Left colon (tissue), 2 donors: ENCODE measurements around the gene BRAF. TPM values are rescaled to one million over a fixed set of nuclear protein-coding genes. Genes with fewer than 3 reads are reported as not detected.
A peak's percentile ranks its signal among the peaks of the same experiment; 100 is the strongest.
"Not testable (repeated sequence)": the region's sequence is repeated elsewhere in the genome, so short reads cannot be mapped to it uniquely, and the experiment has no call there.

Experiments
- ATAC-seq: fragments of 200-7000 bp; cut with Tn5 transposase; one replicate; pipeline ENCODE4 v1.9.1; 2020; ENCODE audit warnings: mild to moderate bottlenecking, moderate library complexity
- DNase-seq, 2 donors: peaks; one replicate each; pipeline ENCODE4 v3.0.0-alpha.2; 2020
- intact Hi-C, 2 donors: fragments of 100-400 bp; cut with DNase I in 1 of 2; cut with micrococcal nuclease in 1 of 2; formaldehyde crosslinking; loops; one replicate each; pipeline versions ENCODE4 v1.11.2 to v1.14.0; 2022; cut with DNase I, micrococcal nuclease
- total RNA-seq, 2 donors: library from RNA; stranded (reverse); fragmentation: NEBNext Ultra II Directional; extraction: Animal tissue kit (Norgen Biotek cat#: 25700); gene quantifications; one replicate each; pipeline ENCODE4 v1.2.1, GENCODE V29; 2021
- donor health status: DM: no; HTN: no; CAD: no.
- donor health status: DM: yes; HTN: yes; CAD: no.

The BRAF gene
- total RNA-seq, 2 donors from 2014 or later = 26.5 to 26.7 TPM

GRCh38 chr7:140923358-140924006 is 1.2 kb downstream of the BRAF start:
- DNase-seq (no peak), ATAC-seq (peak; percentile 7)
- intact Hi-C loops = no loop called here

GRCh38 chr7:140922741-140923345 is 1.9 kb downstream of the BRAF start:
- ATAC-seq = no peak
- DNase-seq = no peak
- intact Hi-C loops = no loop called here

GRCh38 chr7:140920745-140921144 is 4.0 kb downstream of the BRAF start:
- intact Hi-C loops = no loop called here
- DNase-seq = no peak
- ATAC-seq = no peak

GRCh38 chr7:140918236-140918635 is 6.5 kb downstream of the BRAF start:
- no peak for DNase-seq
- intact Hi-C loops = no loop called here

GRCh38 chr7:140917258-140917657 is 7.5 kb downstream of the BRAF start:
- ATAC-seq (peak; percentile 59), DNase-seq (no peak)
- intact Hi-C loops = no loop called here

More at GRCh38 chr7:140918236-140918635, 6.5 kb downstream of the BRAF start:
- no peak for ATAC-seq

GRCh38 chr7:140915935-140916555 is 8.7 kb downstream of the BRAF start:
- DNase-seq (no peak), ATAC-seq (no peak)
- intact Hi-C loops = no loop called here

- ATAC-seq = no peak
- intact Hi-C loops = no loop called here
- no peak for DNase-seq
Measured at GRCh38 chr7:140914083-140914482, 10.6 kb downstream of the BRAF start.

GRCh38 chr7:140913596-140913928 is 11.2 kb downstream of the BRAF start:
- DNase-seq, ATAC-seq, intact Hi-C loops: not testable (repeated sequence)

- ATAC-seq = no peak
- no peak for DNase-seq
- intact Hi-C loops = no loop called here
Measured at GRCh38 chr7:140911746-140912145, 13.0 kb downstream of the BRAF start.

- DNase-seq (no peak), ATAC-seq (no peak)
- intact Hi-C loops = no loop called here
Measured at GRCh38 chr7:140909476-140910161, 15.1 kb downstream of the BRAF start.

- DNase-seq = no peak
- intact Hi-C loops = no loop called here
- ATAC-seq = no peak
Measured at GRCh38 chr7:140908361-140908760, 16.4 kb downstream of the BRAF start.

GRCh38 chr7:140903741-140904480 is 20.8 kb downstream of the BRAF start:
- ATAC-seq (no peak), DNase-seq (no peak)
- intact Hi-C loops = no loop called here

- intact Hi-C loops = no loop called here
- ATAC-seq (no peak), DNase-seq (no peak)
Measured at GRCh38 chr7:140902303-140902953, 22.3 kb downstream of the BRAF start.

- DNase-seq (no peak), ATAC-seq (no peak)
- intact Hi-C loops = no loop called here
Measured at GRCh38 chr7:140901941-140902302, 22.8 kb downstream of the BRAF start.

- ATAC-seq = no peak
- intact Hi-C loops = no loop called here
- no peak for DNase-seq
Measured at GRCh38 chr7:140899883-140900282, 24.8 kb downstream of the BRAF start.

GRCh38 chr7:140898786-140899536 is 25.8 kb downstream of the BRAF start:
- ATAC-seq (no peak), DNase-seq (no peak)
- intact Hi-C loops = no loop called here

GRCh38 chr7:140896996-140897395 is 27.7 kb downstream of the BRAF start:
- no peak for DNase-seq
- no peak for ATAC-seq
- intact Hi-C loops = no loop called here

GRCh38 chr7:140889645-140890044 is 35.1 kb downstream of the BRAF start:
- ATAC-seq (no peak), DNase-seq (no peak)
- intact Hi-C loops = no loop called here
